Fibroblast of skin of abdomen (primary cell): ENCODE data around the gene SORCS1.

ENCODE experiments used
- DNase-seq: peaks from one replicate; pipeline ENCODE4 v3.0.0-alpha.2; 2013

The SORCS1 gene

DNA sequence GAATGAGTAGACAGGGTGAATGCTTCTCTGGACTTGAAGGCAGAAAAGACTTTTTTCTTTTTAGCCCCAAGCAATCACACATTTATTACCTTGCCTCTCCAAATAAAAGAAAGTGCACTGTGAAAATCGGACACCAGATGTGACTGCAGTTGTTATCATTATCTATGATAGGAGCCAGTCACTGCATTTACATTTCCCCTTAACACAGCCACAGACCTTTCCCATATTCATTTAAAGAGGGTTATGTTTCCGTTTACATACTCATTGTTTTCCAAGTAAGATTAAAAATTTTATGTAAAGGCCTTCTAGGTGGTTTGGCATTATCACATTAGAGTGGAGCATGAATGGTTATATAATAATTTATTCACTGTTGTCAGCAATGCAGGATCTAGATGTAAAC is 586.8 kb downstream of the SORCS1 start:
- no peak for DNase-seq

DNA sequence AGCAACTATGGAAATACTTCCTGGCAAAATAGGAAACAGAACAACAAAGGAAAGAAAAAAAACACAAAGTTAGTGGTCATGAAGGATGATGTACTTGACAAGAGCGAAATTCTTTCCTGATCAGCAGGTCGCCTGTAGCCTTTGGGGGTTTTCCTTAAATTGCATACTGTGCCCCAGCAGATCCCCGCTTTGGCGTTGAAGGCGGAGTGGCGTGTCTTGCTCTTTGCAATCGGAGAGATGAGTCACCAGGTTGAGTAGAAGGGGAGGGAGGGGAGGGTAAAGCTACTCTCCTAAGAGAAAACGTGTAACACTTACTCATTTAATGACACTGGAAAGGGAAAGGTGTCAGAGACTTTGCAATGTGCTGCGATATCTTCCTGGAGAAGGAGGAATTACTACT is 587.2 kb downstream of the SORCS1 start:
- peak; percentile 20 for DNase-seq

DNA sequence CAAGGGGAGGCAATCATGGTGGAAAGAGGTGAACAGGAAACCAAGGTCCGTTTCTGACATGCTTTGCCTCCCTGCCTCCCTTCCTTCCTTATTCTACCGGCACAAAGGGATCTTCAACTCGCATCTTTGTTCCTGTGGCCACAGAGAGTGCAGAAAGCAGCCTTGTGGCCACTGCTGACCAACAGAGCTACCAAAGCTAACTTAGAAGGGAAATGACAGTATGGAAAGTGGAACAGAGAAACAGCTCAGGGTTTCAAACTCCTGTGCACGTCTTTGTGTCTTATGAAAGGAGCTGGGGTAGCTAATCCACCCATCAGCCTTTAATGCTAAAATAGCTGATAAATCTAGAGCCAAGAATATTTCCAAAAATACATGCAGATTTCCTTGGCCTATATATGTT is 588.0 kb downstream of the SORCS1 start:
- DNase-seq = no peak

DNA sequence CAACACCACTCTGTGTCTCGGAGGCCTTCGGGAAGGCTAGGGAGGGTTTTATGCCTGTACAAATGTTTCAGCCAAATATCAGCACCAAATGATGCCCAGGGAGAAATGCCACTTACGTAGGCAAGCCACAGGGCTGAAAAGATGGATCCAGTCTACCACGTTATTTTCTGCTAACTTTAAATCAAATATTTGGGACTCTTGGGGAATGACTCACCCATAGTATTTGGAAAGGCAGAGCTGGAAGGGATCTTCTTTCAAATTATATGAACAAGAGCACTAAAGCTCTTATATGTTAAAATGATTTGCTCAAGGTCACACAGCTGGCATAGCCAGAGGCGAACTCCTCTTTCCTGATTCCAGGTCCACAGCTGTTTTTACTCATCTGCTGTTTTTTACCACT is 591.4 kb downstream of the SORCS1 start:
- peak; percentile 79 for DNase-seq

DNA sequence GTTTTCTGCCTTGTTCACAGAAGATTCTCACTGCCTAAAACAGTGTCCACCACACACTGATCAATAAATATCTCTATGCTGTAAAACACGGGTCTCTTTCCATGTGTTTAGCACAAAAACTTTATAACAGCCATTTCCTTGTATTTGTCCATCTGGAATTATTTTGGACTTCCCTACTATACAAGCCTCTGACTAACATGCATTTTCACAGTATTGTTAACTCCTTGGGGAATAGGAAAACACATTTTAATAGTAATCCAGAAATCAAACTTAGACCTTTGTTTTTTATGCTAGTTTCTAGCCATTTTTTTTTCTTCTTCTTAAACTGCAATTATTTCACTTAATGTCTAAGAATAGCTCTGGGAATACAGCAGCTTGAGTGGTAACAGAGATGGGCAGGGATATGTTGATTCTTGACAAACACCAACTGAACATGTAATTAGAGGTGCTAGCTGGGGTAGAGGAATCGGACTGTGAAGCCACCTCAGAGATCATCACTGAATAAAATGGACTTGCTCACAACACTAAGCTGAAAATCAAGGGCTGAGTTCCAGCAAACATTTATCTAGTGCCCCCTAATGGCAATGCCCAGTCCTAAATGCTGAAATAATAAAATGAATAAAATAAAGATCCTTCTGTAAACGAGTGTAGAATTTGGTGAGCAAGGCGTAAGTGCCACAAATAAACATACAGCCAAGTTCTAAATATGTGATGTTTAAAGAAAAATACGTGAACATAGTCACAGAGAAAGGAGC is 593.1 kb downstream of the SORCS1 start:
- peak; percentile 48 for DNase-seq

DNA sequence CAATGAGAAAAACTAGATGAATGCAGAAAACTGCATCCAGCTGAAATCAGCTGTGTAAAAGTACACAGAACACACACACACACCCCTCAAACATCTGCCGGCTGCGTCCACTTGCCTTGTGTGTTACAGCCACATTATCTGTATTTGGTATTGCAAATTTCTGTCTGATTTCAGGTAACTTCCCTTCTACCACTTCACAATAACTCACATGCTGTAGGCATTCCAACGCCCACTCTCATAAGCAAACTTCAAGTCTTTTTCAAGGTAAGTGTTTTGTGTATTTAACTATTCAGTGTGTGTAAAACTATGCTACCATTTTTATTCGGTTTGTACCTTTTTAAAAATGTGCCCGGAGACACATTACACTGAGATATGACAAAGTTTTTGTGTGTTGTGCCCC is 594.2 kb downstream of the SORCS1 start:
- DNase-seq = no peak

DNA sequence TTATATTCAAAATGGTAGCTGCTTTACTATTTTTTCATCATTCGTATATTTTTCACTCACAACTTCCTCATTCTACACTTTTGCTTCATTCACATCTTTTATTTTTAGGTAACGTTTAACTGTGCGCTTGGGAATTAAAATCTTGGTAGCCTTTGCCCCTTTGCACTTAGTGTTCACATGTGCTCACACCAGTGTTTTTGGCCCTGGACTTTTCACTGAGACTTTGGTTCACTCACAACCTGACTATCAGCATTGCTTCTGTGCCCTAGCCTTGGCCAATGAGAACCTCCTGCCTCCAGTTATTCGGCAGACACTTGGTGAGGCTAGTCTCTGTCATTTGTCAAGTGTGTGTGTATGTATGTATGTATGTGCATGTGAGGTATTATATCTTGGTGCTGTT is 596.9 kb downstream of the SORCS1 start:
- DNase-seq = no peak

DNA sequence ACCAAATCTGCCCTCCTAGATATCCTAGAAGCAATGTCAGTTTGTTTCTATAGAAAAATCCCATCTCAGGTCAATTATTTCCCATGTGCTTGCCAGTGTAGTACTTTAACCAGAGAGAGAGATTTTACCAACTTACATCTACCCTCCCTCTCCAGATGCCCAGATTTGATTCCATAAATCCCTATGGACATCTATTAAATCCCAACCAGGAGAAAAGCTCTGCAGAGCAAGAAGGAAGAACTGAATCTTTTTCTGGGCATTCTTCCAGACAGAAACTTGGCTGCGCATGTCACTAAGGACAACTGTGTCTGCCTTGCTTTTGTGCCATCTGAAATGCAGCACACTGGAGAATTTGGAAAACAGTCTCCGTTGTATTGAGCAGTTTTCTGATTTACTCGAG is 597.6 kb downstream of the SORCS1 start:
- DNase-seq = peak; percentile 20

DNA sequence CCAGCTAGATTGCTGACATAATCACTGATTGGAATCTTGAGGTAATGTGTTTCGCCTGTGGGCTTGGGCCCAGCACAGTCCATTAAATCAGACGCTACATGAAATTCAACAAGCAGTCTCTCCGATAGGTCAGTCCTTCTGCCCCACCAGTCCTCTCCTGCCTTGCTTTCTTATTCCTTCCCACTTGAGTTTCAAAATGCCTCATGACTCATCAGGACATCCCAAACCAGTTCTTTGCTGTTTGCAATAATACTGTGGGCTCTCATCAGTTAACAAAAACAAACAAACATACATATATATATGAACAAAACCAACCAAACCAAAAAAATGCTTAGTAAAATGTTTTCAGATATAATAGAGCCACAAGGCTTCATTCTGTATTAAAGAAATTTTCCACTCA is 599.0 kb downstream of the SORCS1 start:
- no peak for DNase-seq

DNA sequence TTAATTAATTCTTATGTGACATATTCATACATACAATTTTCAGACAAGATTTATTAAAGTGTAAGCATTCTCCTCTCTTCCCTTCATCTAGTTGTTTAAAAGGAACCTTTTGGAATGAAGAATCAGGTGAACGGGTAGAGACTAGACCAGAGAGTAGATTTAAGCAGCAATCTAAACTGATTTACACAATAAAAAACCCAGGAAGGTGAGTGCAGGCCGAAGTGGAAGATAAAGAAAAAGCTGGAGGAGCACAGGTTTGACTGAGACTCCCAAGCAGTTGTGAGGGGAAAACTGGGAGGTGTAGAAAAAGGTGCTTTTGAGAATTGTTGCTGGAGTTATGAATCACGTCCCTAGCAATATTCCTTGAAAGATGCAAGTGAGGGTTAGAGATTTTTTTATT is 601.1 kb downstream of the SORCS1 start:
- no peak for DNase-seq

DNA sequence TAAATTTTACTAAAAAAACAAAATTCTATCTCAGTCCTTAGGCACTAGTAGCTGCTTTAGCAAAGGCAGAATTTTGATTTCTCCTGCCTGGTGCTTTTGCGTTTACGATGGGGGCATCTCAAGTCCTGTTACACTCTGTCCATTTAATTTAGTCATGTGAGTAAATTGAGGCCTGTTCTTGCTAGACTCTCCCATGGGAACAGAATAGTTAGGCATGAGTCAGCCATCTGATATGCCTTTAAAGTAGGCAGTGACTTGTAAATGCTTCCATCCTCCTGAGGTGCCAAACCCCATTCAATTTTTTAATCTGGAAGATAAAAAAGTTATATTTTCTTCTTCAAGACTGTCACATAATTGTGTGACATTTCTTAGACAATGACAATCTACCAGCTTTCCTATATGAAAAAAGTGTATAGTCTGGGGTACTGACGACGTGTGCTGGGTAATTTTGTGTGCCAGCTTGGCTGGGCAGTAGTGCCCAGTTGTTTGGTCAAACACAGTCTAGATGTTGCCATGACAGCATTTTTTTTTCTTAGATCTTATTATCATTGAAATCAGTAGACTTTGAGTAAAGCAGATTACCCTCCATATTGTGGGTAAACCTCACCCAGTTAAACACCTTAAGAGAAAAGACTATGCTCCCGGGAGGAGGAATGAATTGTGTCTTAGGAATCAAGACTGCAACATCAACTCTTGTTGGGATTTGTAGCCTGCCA is 603.4 kb downstream of the SORCS1 start:
- DNase-seq = peak; percentile 73

DNA sequence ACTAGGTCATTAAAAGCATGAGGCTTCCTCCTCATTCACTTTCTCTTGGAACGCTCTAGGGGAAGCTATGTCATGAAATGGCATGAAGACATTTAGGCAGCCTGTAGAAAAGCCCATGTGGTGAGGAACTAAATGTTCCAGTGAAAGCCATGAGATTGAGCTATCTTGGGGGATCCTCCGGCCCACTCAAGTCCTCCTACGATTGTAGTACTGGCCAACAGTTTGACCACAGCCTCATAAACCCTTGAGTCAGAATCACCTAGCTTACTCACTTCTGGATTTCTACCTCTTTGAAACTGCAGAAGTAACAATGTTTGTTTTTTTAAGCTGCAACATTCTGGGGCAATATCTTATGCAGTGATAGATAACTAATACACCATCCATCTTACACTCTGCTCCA is 605.1 kb downstream of the SORCS1 start:
- no peak for DNase-seq

DNA sequence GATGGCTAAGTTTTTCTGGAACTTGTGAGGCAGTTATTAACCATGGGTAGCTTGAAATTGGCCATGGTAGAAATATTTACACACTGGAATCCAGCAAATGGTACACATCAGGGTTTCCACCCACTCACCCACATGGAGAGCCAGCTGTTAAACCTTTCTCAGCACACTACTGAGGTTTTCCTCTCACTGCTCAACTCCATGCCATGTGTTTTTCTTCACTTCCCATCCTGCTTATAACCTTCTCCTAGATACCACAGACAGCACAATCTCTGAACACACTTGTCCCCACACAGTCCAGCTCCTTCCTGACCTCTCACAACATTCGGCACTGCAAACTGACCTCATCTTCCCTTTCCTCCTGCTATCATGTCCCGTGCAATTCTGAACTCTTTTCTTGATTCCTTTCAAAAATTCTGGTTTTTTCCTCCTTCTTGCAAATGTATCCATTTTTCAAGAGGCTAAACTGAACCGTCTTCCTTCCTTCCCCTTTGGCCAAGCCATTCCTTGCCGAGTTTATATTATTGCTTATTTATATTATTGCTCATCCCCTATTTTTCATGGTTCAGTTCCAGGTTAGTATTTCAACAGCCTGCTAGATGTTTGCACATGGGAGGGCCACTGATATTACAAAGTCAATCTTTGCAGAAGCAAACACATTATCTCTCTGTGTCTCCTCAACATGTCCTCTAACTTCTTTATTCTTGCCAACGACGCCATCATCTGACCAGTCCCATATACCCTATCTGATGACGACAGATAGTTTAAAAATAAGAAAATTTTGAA is 606.4 kb downstream of the SORCS1 start:
- DNase-seq = peak; percentile 36

DNA sequence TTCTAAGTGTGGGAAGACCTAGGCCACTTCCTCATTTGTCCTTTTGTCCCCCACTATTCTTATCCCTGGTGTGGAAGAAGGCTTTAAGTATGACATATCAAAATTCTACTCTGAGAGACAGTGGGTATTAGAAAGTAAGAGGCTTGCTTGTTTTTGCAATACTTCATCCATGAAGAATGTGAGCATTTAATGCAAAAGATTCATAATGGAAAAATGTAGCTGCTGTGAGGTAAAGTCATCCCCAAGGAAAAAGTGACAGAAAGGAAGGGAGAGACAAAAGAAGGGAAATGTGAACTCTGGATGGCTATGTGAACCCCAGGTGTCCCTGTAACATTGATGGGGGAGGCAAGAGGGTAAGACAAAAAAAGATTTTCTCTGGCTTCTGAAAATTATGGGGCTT is 607.5 kb downstream of the SORCS1 start:
- DNase-seq = peak; percentile 62

DNA sequence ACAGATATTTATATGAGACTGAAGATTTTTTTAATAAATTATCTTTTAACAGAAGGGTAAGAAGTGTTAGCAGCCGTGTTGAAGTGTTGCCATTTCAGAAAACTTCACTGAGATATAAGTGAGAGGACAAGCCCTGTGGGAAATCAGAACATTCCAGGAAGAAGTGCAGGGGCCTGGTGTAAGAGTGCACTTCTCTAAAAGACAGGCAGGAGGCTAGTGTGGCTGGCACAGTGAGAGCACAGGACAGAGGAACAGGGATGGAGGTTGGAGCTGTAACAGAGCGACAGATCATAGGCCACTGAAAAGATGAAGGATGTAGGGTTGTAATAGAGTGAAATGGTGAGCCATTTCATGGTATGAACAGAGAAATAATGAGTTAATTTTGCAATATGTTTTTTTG is 608.9 kb downstream of the SORCS1 start:
- DNase-seq = no peak

DNA sequence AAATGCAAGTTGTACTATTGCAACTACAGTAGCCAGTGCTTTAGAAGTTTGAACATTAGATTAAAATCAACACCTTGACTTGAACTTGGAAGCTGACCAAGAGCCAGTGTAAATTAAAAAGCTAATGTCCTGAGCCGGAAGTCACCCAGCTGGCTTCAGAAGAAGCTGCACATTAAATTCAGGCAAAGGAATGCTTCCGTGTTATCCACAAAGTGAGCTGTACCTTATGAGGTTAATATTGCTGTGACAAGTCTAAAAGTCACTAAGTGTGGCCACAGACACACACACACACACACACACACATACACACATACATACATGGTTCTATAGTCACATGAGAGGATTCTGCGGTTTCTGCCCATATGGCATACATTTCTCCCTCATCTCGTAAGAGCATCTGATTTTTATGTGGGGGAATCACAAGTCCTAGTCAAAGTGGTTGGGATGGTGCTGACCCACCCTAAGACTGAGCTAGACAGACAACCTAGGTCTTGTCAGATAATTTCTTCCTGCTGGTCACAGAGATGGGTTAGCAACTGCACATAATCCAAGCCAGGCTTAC is 612.9 kb downstream of the SORCS1 start:
- DNase-seq = peak; percentile 77

DNA sequence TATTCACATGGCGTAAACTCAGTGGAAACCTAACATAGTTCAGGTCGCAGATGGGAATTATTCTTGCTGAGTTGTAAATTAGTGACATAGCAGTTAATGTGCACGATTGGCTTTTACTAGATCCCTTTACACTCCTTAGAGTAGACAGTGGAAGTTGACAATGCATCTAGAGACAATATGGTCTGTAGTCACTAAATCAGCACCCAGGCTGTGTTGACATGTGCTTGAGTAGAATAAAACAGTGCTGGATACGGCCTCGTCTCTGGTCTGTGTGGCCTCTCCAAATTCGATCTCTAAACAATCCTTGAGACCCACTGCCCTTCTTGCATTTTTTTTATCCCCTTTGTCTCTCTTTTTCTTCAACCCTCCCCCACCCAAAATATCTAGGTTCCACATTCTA is 615.7 kb downstream of the SORCS1 start:
- DNase-seq = no peak

DNA sequence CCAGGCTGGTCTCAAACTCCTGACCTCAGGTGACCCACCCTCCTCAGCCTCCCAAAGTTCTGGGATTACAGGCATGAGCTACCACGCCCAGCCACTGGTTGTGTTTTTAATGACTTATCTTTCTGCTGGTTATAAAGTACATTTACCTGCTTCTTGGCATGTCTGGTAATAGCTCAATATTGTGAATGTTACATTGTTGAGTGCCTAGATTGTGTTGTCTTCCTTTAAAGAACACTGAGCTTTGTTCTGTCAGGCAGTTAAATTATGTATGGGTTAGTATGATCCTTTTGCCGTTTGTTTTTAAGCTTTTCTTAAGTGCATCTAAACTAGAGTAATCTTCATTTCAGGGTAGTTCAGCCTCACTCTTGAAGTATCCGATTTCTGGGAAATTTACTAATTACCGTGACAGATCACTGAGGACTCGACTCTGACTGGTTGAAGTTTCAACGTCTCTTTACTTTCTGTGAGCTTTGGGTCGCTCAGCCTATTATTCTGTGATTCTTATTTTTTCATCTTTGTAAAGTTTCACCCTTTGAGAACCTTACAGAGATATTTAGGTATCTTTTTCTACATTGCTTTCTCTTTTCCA is 617.4 kb downstream of the SORCS1 start:
- no peak for DNase-seq

DNA sequence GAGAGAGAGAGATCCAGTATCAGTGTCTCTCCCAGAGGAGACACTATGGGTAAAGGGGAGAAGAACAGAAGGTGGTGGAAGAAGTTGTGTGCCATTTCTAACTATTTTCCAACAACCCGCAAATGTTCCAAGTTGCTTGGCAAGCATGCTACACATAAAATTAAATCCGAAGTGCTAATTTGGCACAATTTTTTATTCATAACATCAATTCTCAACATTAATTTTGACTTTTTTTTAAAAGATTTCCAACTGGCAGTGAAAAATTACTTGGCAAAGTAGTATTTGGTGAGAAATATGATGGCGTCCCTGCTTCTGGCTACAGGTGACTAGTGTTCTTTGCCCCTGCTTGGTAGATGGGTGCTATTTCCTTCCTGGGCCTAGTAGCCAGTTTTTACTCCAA is 622.0 kb downstream of the SORCS1 start:
- DNase-seq = no peak

DNA sequence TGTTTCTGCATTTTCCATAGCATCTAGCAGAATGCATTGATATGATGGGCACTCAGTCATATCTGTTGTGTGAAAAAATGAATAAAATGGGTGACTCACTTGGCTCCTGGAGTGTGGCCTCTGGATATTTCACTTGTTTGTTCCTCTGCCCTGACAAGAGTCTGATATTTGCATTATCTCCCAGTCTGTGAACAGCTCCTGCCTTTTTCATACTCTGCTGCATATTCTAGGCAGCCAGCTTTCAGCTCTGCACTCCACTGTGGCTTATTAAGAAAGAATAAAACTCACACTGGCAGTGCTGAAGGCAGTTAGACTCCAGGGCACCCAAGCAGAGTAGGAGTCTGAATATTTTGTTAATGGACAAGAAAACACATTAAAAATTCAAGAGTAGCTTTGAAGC is 623.9 kb downstream of the SORCS1 start:
- DNase-seq = peak; percentile 37

DNA sequence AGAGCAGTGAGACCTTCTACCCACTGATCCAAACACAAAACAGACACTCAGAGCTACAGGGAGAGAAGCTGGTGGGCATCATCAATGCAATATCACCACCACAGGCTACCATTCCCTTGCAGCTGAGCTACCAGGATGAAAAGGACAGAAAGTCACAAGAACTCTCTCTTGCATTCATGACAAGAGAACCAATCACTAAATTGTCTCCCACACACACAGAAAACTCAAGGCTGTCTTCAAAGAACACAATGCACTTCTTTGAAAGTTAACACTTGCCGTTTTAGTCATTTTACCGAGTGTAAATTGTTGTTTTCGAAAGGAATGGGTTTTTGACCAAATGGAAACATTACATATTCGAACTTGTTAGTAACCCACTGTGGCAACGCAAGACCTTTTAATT is 626.6 kb downstream of the SORCS1 start:
- DNase-seq = no peak

DNA sequence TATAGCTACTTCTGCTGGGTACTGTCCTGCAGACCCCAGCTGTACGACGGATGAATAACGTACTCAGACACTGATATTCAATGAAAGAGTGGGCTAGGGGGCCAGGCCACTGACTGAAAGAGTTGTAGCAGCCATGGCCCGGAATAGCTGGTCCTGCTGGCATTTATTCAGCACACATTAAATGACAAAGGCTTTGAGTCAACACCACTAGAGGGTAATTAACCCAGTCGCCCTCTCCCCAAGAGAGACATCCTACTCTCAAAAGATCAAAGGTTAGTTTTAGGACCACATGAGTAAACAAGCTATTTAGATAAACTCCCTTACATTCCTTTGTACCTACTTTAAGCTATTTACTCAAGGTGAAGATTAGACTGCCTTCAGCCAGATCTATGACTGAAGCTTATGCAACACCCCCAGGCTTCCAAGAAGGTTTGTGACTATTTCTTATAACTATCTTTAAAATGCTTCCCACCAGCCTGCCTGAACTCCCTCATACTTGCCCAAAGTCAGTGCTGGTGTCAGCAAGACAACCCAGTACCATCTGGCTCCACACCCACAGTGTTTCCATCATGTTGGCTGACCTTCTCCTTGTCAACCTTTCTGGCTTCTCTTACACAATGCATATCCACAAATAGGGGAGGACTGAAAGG is 629.1 kb downstream of the SORCS1 start:
- no peak for DNase-seq
